HG02870 (cell line): ENCODE data around the gene MTHFSD.

Experiments
- ATAC-seq: cut with Tn5 transposase; IDR thresholded peaks from one replicate; pipeline ENCODE4 v1.9.1; 2021; ENCODE audit warnings: mild to moderate bottlenecking, moderate library complexity; ENCODE audit not compliant: unreplicated experiment

Gene MTHFSD

DNA sequence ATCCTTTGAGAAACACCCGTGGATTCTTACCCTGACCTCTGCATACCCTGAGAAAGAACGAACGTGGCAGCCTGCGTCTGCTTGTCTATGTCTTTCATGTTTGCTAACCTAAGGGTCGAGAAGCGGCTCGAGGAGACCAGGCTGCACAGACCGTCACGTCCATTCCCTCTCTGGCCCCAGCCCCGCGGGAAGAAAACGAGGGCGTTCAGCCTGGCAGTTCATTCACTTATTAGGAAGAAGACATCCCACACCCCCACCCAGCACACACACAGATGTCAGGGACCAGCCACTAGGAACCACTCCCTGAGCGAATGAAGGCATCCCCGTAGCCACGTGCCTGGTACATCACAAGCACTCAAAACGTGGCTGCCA lies 655 bp upstream of the MTHFSD start:
- no peak for ATAC-seq

DNA sequence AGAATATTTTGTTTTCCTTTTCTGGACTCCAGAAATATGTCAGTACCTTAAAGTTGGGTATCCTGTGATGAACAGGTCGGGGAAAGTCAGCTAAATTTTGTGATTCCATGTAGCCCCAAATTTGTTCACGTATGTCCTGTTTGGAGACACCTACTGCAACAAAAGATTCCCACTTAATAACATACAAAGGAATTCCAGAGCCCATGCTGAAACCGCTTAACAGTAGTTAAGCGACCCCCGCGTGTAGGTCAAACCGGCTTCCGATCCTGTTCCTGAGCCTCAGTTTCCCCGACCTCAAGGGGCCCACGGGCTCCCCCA lies 477 bp downstream of the MTHFSD start:
- ATAC-seq: no peak

DNA sequence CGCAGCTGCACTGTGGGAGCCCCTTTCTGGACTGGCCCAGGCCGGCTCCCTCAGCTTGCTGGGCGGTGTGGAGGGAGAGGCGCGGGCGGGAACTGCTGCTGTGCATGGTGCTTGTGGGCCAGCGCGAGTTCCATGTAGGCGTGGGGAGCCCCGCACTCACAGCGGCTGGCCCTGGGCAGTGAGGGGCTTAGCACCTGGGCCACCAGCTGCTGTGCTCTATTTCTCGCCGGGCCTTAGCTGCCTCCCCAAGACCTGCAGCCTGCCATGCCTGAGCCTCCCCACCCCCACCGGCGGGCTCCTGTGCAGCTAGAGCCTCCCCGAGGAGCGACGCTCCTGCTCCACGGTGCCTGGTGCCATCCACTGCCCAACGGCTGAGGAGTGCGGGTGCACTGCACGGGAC lies 1.7 kb downstream of the MTHFSD start:
- no peak for ATAC-seq

DNA sequence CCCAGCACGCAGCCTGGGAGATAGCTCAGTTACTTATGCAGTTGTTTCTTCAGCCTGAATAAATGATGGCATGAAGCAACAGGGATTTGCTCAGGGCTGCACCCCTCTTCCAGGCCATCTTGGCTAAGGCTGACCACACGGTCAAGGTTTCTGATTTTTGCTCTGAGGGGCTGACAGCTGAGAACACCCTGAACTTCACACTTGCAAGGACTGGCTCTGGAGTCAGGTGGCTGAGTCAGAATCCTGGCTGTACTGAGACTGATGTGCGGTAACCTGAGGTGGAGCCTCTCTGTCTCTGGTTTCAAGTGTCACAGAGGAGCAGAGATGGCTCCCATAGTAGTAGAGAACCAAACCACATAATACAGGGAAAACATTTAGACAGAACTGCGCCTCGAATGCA lies 4.8 kb downstream of the MTHFSD start:
- no peak for ATAC-seq

DNA sequence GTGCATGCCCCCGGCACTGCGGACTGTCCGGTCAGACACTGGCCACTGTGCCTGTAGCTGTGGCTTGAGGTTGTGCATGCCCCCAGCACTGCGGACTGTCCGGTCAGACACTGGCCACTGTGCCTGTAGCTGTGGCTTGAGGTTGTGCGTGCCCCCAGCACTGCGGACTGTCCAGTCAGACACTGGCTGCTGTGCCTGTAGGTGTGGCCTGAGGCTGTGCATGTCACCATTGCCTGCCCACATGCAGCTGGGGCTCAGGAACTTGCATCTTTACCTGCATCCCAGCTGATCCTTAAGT lies 5.2 kb downstream of the MTHFSD start:
- ATAC-seq: no peak

DNA sequence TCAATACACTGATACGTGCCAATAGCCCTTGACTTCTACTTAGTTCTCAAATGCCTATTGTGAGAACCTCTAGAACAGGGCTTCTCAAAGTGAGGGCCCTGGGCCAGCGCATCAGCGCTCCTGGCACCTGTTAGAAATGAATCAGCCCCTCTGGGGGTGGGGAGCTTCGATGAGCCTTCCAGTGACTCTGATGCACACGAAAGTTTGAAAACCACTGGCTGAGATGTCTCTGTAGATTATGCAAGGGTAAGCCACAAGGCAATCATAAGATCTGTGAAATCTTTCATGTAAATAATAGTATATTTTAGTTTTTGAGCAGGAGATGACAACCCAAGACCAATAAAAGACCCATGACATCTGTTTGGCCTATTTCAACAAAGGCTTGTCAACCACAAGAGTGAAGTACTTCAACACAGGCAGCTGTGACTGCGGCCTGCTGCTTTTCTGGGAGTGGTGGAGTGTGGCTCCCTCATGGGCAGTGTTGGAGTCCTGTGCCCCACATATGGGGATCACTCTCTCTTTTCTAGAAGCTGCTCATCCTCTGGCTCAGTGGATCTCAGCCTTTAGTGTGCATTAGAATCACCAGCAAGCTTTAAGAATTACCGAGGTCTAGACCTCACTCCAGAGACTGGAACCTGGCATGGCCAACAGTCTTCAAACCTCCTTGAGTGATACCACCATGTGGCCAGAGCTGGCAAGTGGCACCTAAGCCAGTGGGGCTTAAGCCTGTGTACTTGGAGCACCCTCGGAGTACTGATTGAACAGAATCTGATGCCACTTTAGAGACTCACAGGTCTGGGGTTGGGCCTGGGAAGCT lies 5.8 kb downstream of the MTHFSD start:
- ATAC-seq: no peak

DNA sequence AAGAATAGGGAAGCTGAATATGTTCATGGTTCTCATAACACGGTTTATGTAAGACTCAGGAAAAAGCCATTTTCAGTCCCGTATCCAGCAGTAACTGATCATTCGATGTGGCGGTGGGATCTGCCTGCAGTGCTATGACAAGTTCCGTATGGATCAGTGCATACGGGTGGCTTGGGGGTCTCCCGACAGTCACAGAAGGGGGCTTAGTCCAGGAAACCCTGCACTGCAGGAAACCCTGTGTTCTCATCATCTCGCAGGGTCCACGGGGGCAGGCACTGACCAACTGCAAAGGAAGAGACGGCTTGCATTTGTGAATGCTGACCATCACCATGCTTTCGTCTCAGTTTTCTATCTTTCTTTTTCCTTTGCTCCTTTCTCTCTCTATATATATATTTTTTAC lies 7.7 kb downstream of the MTHFSD start:
- ATAC-seq: no peak

DNA sequence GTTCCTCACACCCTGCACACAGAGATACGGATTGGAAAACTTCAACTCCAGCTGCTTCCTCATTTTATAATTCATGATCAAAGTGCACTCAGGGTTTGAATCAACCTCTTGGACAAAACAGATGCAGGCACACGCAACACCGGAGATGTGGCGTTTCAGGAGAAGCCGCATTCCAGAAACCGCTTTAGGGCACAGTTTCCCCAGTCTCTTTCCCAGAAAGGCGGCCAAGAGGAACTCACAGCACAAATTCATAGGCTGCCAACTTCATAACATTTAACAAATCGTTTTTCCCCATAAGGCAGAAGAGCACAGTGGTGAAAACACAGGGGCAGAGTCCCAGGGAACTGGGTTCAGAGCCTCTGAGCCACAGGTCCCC lies 8.4 kb downstream of the MTHFSD start:
- no peak for ATAC-seq

DNA sequence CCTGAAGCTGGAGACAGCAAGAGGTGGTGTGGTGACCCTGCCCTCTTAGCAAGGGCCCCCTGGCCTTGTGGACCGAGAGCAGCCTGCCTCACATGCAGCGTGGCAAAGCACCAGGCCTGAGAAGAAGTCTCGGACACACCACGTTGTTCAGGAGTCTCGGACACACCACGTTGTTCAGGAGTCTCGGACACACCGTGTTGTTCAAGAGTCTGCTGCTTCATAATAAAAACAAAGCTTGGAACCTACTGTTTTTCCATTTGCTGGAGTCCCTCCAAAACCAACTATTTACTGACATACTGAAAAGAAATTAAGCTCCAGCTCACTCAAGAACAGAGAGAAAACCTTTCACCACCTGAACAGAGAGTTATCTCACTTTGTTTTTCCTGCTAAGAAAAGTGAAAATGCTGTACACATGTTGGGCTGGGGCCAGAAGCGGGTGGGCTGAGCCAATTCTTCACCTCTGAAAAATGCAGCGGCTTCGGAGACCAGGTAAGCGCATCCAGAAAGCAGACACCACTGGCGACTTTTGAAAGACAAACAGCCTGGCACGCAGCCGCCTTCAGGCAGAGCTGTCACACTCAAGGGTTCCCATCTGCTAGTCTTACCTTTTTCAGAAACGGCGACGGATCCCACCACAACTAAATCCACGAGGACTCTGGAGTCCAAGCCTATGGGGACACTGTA lies 8.9 kb downstream of the MTHFSD start:
- ATAC-seq: no peak

DNA sequence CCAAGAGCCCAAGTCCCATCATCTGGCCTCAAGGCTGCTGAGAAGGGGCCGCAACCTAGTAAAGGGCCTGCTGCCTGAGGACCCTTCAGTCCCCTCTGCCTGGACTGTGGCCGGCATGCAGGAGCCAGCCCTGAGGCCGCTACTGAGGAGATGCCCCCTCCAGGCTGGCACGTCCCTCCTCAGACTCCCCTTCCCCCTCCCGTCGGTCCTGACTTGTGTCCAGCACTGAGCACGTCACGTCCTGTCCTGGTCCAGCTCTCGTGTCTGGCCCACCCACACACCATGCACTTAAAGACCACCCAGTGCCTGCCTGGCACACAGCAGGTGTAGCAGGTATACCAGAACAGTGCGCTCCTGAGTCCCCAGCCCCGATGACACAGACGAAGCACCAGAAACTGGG lies 9.6 kb downstream of the MTHFSD start:
- ATAC-seq: no peak

DNA sequence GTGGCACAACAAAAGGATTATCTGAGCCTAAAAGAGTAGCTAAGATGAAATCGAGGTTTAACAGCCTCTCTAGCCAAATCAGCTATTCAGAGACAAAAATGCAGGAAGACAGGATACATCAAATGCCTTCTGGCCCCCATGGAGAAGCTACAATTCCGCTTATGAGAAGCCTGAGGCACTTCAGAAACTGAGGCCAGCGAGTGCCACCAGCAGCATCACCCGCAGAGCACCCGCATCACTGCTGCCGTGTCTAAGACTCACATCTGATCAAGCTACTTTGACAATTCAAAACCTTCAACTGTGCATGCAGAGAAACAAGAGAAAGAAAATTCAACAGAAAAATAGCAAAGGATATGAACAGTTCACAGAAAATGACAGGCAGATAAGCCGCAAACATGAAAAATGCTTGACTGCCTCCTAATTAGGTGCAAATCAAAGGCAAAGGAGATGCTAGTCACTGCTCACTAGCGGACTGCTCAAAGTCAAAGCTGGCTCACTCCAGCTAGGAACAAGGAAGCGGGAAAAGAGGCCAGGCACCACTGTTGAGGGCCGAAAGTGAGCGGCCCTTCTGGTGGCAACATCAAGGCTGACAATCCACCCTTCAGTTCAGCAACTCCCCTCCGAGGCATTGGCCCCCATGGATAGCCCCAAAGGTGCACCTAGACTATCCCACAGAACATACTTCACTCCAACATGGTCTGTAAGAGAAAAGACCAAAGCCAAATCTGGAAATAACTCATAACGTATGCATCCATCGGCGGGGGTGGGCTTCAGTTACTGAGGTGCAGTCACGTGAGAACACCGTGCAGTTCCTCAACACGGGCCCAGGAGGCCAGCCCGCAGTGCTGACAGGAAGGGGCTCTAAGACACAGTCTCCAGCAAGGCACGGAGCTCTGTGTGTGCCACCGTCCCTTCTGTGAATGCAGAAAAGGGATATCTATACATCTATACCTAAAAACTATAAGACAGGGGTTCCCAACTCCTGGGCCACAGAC lies 12.0 kb downstream of the MTHFSD start:
- ATAC-seq: no peak

DNA sequence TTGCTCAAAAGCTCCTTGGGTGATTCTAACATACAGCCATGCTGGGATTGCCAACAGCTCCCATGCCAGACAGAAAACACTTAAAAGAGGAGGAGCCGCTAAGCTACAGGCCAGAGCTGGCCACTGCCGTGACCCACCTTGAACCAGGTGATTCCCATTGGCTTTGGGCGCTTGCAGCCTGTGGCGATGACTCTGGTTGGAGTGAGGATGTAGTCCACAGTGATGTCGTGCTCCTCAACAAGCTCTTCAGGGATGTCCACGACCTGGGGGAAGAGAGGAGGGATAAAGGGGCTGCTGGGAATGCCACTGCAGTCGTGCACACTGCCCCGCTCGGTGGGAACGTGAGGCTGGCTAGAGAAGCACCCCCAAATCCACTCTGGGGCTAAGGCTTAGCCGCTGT lies 13.5 kb downstream of the MTHFSD start:
- ATAC-seq: no peak

DNA sequence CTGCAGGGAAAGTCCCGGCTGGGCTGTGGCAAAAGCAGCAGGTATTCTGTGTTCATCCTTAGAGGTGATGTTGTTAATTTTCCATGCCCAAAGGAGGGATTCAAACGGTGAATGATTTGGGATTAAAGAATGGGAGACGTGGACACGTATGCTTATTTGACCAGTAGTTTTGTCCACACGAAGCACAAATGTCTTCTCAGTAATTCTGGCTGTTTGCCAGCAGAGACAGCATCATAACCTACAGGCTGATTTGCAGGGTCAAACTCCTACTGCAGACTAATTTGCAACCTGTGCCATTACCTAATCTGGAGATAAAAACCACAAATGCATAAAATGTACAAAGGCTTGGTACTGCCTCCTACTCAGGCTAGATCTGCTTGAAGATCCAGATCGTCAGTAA lies 14.1 kb downstream of the MTHFSD start:
- no peak for ATAC-seq

DNA sequence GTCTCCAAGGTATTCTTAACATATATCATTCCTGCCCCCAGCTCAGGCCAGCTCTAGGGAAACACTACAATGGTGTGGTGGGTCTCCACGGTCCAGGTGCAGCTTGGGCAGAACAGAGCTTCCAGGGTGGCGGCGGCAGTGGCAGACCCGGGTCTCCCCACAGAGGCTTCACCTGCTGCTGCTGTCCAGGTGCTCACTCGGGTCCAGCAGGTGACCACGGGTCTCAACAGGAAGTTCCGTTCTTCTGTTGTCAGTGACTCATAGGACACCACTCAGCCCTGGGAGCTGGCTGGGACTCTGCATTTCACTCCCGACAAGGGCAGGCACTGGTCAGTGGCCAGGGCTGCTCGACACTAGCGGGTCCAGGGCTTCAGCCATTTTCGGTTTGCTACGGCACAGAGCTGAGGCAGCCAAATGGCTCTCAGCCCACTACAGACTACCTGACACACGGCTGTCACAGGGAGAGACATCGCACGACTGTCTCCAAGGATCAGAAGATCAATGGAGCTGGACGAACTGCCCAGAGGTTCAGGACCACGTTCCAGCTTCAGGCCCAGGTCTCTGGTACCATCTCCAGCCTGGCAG lies 16.7 kb downstream of the MTHFSD start:
- ATAC-seq: no peak

DNA sequence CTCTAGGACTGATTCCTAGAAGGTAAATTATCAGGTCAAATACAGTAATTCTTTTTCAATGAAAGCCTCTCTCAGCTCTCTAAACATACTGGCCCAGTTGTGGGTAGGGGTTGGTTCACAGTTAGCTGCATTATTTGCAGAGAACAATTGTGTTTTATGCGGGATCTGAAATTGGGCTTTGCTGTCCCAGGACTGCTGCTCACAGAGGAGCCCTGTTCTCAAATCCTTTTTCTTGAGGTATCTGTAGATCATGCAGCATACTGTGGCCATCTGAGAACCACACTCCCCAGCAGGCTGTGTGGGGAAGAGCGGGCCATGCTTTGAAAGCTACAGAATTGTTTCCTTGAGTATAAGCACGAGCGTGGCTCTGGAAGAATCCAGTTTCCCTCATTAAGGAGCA lies 17.5 kb downstream of the MTHFSD start:
- ATAC-seq: no peak

DNA sequence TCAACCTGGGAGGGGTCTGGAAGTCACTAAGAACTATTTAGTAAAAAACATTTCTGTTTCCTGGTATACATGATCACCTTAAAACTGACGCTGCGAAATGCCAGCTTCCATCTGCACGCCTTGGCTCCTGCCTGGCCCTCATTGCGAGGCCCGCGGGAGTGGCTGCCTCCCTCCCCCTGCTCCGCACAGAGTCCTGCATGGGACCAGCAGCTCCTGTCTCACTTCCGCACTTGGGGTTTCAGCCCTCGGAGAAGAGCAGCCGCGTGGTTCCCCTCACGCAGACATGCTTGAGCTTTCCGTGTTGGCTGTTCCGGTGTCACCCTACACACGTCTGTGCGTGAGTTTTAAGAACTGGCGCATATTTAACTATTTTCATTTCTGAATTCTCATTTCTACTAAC lies 18.4 kb downstream of the MTHFSD start:
- no peak for ATAC-seq

DNA sequence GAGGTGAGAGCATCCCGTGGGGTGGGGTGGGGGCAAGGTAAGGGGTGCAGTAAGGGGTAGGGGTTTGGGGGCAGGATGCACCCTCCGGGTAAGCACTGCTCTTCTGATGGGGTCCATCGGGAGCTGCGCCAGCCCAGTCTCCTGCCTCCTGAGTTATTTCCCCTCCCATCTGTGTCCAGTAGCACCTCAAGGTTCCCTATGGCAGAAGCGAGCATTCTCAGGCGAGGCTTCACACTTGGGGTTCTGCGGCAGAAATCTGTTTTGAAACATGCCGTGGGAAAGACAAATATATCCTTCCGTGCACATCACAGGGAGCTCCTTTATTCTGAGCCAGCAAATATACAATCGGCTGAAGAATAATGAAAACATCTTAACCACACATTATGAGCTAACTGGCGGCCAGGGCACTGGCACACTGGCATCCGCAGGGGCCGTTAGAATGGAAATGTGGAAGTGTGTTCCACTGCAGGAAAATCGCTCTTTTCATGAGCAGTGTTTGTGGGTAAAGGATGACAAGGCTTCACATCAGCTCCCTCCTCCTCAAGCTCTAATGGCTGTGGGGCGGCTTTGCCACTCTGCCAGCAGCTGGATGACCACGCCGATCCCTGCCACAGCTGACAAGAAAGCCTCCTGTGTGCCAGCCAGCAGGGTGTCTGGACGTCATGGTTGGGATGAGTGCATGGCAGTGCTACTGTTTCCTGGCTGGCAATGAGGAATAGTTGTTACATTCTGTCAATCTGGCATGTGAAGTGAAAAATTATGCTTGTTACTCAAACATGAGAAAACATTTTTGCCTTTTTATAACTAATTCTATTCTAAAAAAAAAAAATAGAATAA lies 20.0 kb downstream of the MTHFSD start:
- no peak for ATAC-seq

DNA sequence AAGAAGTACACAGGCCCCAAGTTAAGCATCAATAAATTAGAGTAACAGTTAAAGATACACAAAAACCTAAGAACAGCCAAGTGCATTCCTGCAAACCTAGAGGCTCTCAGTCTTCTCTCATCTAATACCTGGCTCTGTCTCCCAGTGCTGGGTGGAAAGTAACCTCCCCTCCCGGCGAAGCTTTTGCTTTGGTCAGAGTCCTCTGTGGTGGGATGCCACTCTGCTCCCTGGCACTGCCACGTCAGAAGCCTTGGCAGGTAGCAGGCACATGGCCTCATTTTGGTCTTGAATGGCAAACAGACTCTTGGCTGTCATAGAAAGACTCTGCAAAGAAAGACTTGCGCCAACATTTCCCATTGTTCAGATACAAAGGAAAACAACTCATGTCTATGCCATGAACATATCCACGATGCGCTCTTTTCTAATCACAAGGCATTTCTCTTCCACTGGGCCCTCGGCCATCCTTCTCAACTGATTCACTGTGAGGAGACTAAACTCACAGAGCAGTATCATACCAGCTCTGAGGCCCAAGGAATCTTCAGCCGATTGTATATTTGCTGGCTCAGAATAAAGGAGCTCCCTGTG lies 21.2 kb downstream of the MTHFSD start:
- ATAC-seq: no peak

DNA sequence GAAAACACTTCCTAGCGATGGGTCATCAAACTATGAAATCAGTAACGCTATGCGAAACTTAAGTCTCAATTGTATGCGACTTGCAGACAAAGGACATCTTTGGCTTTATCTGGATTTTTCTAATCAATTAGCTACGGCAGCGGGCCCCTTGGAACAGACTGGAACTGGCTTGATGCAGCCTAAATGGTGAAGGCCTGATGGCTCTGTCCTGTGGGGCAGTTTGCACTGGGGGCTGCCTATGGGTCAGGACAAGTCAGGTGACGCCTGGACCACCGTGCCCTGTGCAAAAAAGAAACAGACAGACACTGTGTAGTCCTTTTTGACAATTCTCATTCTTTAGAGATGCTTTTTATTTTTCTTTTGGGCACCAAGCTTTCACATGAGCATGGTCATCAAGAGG lies 22.0 kb downstream of the MTHFSD start:
- no peak for ATAC-seq

DNA sequence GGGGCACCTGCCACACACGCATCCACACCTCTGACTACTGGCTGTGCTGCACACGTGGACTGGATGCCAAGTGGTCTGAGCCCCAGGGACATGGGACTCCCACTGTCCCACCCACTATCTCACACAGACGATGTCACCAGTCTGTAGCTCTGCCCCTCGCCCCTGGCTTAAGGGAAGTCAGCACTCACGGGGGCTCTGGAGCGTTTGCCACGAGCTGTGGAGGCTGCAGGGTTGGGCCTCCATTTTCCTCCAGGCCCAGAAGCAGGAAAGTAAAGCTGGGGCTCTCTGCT lies 22.6 kb downstream of the MTHFSD start:
- no peak for ATAC-seq
